SH-SY5Y (cell line): ENCODE data around the gene CREB3L2.

Experiments
- GATA2 ChIP-seq: IDR thresholded peaks from 2 replicates; pipeline ENCODE4 v1.6.1; 2011; ENCODE audit warnings: mild to moderate bottlenecking, low read depth, low read length
- GATA3 ChIP-seq: IDR thresholded peaks from 2 replicates; pipeline ENCODE4 v1.6.1; 2011; ENCODE audit warnings: low read depth, mild to moderate bottlenecking, low read length, moderate library complexity

- no peak for TF ChIP-seq GATA2
- no peak for TF ChIP-seq GATA3
Measured at GRCh38 chr7:137875746-137876145, 126.1 kb downstream of the CREB3L2 start.
